ENCODE measurements around the gene EPC2.
A peak's percentile ranks its signal among the peaks of the same experiment; 100 is the strongest.

EPC2 gene

DNA sequence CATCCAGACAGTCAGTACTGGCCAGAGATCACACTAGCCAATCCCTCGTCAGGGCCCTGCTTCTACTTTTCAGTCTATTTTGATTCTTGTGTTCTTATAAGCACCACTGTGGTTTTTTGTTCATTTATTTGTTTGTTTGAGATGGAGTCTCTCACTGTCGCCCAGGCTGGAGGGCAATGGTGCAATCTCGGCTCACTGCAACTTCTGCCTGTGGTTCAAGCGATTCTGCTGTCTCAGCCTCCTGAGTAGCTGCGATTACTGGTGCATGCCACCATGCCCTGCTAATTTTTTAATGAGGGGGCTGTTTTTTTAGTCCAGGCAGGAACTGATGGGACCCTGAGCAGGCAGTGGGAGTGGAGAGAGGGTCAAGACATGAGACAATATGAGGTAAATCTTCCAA lies 165.5 kb downstream of the EPC2 start:
- no peak for DNase-seq (ENCODE audit: low read depth in 3 of 3)

DNA sequence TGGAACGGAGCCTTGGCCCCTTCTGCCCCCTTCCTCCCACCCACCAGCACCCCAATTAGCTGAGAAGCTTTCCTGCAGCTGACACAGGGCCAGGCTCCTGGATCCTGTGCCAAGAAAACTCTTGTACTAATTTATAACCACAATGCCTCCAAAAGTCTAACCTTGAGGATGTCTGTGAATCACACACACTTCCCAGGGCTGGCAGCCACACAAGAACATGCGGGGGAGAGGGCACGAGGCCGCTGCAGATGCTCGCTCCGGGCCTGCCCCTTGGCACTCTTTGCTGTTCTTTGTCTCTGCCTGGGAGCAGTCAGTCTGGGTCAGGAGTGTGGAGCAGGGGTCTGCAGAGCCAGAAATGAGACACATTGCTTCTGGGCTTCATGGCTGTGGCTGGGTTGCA lies 167.8 kb downstream of the EPC2 start:
- no peak for DNase-seq (ENCODE audit: low read depth in 3 of 3)

DNA sequence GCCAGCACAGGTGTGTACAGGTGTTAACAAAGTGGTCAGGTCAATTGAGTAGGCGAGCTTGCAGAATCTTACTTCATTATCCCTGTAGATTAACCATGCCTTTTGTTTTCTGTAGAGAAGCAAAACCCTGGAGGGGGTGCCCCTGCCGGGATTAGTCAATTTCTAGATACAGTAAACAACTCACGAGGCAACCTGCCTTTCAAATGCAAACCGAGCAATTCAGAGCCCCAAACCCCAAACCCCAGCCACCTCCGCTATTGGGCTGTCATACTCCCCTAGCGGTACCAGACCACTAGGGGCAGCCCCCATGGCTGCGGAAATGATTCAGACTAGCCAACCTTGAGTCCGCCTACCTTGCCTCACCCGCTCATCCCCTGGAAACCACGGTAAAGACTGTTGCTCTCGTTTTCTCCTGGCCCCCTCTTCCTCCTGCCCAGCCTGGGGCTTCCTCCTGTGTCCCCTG lies 169.1 kb downstream of the EPC2 start:
- DNase-seq (ENCODE audit: low read depth in 3 of 3): peak; percentile 6 to 70 (median 51)

DNA sequence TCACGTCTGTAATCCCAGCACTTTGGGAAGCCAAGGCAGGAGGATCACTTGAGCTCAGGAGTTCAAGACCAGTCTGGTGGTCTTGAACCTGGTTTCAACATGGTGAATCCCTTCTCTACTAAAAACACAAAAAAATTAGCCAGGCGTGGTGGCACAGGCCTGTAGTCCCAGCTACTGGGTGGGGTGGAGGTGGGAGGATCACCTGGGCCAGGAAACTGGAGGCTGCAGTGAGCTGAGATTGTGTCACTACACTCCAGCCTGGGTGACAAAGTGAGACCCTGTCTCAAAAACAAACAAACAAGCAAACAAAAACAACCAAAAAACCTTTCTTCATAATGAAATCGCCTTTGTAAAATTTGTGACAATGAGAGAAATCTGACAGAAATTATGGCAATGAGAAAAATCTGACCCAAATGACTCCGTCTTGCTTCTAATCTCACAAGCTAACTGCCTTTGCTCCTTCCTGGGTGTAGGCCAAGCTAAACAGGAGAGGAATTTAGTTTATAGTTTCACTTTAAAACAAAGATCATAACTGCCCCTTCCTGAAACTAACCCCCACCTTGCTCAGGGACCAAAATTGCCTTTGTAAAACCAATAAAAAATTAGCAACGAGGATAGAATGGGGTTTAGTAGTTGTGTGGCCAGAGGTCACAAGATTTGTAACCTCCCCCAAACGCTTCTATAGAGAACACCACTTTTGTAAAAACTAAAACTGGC lies 169.8 kb downstream of the EPC2 start:
- no peak for DNase-seq (ENCODE audit: low read depth in 3 of 3)

DNA sequence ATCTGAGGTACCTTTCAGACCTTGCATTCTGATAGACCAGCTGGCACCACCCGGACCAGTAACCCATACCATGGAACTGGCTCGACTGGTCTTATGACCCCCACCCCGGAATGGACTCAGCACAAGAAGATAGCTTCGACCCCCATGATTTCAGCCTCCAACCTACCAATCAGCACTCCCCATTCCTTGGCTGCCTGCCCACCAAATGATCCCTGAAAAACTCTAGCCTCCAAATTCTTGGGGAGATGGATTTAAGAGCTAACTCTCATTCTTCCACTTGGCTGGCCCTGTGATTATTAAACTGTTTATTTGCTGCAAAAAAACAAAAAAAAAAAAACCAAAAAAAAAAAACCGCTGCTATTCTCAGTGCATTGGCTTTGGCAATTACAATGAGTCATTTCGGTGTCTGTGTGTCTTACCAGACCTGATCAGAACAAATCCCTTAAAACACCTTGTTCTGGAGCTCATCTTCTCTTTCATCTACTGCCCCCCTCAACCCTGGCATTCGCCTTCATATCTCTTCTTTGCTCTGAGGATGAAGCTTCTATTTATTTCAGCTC lies 170.4 kb downstream of the EPC2 start:
- DNase-seq (ENCODE audit: low read depth in 3 of 3): no peak

DNA sequence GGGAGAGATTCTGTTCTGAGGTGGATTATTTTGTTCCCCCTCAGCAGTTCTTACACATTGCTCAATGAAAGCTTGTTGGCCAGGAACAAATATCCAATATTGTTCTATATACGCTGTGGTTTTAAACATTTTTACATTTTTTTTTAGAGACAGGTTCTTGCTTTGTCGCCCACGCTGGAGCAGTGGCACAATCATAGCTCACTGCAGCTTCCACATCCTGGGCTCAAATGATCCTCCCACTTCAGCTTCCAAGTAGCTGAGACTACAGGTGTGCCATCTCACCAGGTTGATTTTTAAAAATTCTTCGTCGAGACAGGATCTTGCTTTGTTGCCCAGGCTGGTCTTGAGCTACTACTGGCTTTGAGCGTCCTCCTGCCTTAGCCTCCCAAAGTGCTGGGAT lies 171.6 kb downstream of the EPC2 start:
- DNase-seq (ENCODE audit: low read depth in 3 of 3): no peak

DNA sequence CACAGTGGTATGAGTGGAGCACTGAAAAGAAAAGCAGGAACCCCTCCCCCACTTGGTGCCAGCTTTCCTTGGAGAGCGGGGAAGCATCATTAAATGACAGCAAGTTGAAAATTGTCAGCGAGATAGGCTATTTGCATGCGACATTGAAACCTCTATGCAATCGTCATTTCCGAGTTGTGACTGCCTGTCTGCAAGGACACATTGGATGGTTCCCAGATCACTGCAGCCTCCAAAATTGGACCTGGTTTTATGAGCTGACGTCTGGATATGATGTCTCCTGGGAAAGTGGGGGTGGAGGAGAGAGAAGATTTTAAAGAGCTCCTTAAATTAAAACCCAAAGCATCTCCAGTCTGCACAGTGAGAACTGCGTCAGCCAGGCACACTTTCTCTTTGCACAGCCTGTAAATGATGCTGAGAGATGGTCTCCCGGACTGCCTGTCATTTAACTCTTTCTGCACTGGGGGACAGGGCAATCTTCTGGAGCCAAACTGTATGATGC lies 172.7 kb downstream of the EPC2 start:
- no peak for DNase-seq (ENCODE audit: low read depth in 3 of 3)

DNA sequence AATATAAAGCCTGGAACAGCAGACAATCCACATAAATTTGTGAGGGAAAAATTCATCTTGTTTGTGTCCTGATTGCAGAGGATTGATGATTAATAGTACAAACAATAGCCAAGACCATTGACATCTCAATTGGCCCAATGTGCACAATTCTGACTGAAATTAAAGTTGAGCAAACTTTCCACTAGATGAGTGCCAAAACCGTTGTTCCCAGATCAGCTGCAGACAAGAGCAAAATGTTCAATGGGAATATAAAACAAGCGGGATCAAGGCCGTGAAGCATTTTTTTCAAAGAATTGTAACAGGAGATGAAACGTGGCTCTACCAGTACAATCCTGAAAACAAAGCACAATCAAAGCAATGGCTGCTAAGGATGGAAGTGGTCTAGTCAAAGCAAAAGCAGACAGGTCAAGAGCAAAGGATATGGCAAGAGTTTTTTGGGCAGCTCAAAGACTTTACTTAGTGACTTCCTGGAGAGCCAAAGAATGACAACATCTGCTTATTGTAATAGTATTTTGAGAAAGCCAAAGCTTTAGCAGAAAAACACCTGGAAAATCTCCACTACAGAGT lies 174.6 kb downstream of the EPC2 start:
- no peak for DNase-seq (ENCODE audit: low read depth in 3 of 3)

DNA sequence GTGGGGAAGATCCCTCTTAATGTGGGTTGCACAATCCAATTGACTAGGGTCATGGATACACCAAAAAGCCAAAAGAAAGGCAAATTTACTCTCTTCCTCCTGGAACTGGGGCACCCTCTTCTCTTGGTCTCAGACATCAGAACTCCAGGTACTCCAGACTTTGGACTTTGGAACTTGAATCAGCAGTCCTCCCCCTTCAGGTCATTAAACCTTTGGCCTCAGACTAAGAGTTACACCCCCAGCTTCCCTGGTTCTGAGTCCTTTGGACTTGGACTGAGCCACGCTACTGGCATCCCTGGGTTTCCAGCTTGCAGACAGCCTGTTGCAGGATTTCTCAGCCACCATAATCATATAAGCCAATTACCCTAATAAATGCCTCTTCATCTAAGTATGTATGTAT lies 179.6 kb downstream of the EPC2 start:
- DNase-seq (ENCODE audit: low read depth in 3 of 3): no peak

DNA sequence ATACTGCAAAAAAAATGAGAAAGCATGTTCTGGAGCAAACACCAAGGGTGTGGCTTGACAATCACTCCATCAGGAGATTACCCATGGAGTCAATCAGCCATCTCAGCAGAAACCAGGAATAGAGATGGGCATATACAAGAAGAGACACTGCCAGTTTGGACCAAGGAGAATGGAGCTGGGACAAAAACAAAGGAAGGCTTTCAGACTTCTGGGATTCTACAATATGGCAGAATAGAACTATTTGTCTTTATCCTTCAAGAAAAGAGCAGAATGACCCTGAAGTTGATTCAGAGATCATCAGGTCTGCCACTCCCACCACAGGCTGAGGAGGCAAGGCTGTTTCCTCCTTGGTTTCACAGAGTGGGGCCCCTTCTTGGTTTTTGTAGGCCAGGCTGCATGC lies 182.2 kb downstream of the EPC2 start:
- no peak for DNase-seq (ENCODE audit: low read depth in 3 of 3)

DNA sequence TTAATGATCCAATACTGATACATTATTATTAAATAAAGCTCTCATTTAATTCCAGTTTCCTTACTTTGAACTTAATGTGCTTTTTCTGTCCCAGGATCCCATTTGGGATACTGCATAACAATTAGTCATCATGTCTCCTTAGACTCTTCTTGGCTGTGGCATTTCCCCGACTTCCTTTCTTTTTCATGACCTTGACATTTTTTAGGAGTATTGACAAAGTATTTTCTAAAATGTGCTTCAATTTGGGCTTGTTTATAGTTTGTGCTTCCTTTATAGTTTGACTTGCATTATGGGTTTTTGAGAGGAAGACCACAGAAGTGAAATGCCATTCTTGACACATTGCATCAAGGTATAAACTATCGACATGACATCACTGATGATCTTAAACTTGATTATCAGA lies 184.4 kb downstream of the EPC2 start:
- no peak for DNase-seq (ENCODE audit: low read depth in 3 of 3)

DNA sequence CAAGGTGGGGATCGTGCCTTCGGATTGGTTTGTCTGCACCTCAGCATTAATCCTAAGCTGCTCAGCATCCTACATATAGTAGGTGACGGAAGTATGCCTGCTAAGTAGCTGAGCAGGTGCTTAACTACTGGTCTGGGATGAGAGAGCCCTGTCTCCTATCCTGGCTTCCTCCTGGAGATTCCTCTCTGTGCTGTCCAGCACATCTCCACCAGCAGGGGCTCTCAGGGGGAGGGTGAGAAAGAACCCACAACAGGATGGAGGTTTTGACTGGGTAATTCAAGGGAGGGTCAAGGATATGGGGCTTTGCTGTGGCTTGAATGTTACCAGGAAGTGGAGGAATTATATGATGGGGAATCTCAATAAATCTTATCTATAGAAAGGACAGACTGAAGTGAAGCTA lies 185.1 kb downstream of the EPC2 start:
- no peak for DNase-seq (ENCODE audit: low read depth in 3 of 3)

DNA sequence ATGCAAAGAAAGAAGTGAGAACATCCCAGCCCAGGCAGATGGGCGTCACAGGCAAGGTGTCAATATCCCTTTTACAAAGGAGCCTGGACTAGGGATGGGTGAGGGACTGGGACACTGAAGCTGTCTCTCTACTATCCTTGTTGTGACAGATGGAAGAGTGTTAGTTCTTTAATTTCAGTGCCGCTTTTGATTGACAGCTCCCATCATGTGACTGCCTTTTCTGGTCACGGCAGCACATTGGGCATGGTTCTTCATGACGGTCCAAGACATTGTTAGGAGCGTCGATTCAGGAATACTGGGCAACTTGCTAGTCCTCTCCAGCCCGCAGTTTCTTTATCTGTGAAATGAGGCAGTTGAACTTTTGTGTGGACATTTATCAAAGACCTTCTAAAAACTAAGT lies 188.1 kb downstream of the EPC2 start:
- no peak for DNase-seq (ENCODE audit: low read depth in 3 of 3)

All from stimulated activated CD4-positive, alpha-beta T cell treated with anti-CD3 and anti-CD28 coated beads, TNF-alpha, amount 100 ng/mL, for 24 hours (primary cell).